Measurements from ENCODE around the gene FKBP1A.

The FKBP1A gene

DNA sequence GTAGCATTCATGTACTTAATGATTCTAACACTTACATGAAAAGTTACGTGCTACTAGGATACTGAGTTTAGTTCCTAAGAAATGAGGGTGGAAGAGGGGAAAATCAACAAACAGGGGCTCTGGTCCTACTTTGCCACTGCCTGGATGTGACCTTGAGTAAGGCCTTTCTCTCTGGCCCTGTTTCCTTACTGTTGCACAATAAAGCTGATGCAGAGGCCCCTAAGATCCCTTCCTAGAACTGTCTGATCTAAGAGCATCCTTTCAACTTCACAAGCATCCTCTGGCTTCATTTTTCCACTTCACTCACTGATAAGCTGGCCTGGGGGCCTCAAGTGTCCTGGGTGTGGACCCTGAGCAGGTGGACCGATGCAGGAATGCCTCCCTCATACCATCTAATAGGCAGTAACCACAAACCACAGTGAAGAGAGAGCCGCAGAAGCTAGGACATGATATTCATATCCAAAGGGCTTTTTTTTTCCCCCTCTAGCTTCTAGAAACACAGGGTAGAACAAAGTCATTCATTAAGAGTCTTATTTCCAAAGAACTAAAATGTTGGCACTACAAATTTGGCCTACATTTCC is 21.6 kb downstream of the FKBP1A start:
- peaks cover 58% of the 10 kb centered on the region for H3K36me3 ChIP-seq (replicated peaks; ENCODE audit: low read depth, low read length)
- H3K4me2 ChIP-seq (ENCODE audit: low read length), result no peak overlapping the region
- TF ChIP-seq, protein P1, sequence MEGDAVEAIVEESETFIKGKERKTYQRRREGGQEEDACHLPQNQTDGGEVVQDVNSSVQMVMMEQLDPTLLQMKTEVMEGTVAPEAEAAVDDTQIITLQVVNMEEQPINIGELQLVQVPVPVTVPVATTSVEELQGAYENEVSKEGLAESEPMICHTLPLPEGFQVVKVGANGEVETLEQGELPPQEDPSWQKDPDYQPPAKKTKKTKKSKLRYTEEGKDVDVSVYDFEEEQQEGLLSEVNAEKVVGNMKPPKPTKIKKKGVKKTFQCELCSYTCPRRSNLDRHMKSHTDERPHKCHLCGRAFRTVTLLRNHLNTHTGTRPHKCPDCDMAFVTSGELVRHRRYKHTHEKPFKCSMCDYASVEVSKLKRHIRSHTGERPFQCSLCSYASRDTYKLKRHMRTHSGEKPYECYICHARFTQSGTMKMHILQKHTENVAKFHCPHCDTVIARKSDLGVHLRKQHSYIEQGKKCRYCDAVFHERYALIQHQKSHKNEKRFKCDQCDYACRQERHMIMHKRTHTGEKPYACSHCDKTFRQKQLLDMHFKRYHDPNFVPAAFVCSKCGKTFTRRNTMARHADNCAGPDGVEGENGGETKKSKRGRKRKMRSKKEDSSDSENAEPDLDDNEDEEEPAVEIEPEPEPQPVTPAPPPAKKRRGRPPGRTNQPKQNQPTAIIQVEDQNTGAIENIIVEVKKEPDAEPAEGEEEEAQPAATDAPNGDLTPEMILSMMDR (IDR thresholded peaks at IDR 0.05; ENCODE audit: low read depth, low read length), result no peak
- TF ChIP-seq EZH2phosphoT487 (IDR thresholded peaks at IDR 0.05; ENCODE audit: low read depth), result no peak
- no peaks in the 10 kb centered on the region for H3K27me3 ChIP-seq (ENCODE audit: low read depth, low read length)
- H4K20me1 ChIP-seq (ENCODE audit: insufficient read depth, low read length), result peaks cover 26% of the 10 kb centered on the region
- H3K27ac ChIP-seq (ENCODE audit: low read length), result no peak overlapping the region
- no peak overlapping the region for H3K9ac ChIP-seq (ENCODE audit: low read length)
- no peak overlapping the region for H2AFZ ChIP-seq (ENCODE audit: low read depth, low read length)
- H3K79me2 ChIP-seq (ENCODE audit: low read length), result peaks cover 36% of the 10 kb centered on the region
- H3K4me3 ChIP-seq (ENCODE audit: low read length), result no peak overlapping the region
- H3K9me3 ChIP-seq (ENCODE audit: insufficient read depth, low read length), result no peaks in the 10 kb centered on the region
- H3K4me1 ChIP-seq (ENCODE audit: low read length), result peaks cover 7% of the 10 kb centered on the region

DNA sequence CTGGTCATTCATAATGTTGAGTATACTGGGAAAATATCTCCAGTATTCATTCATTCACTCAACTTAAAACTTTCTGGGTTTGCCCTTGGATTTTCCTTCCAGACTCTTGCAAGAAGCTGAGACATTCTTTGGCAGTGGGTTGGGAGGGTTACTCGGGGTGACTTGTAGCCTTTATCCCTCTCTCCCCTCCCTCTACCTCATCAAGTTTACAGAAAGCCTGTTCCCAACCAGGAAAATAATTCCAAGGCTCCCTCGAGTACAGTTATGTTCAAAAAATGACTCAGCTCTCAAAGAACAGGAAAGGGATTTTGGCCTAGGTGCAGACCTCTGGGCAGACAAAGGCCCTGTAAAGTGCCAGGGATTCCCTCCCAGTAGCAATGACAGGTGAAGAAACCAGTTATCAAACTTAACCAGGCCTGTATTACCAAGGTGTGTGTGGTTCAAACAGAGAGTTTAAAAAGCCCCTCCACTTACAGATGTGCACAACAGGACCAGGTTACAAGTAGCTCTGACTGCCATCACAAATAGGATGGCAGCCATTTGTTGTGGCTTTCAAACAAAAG is 22.2 kb downstream of the FKBP1A start:
- H2AFZ ChIP-seq (ENCODE audit: low read depth, low read length), result no peak overlapping the region
- H3K27ac ChIP-seq (ENCODE audit: low read length), result no peak overlapping the region
- no peaks in the 10 kb centered on the region for H3K9me3 ChIP-seq (ENCODE audit: insufficient read depth, low read length)
- no peak overlapping the region for H3K9ac ChIP-seq (ENCODE audit: low read length)
- peaks cover 20% of the 10 kb centered on the region for H4K20me1 ChIP-seq (ENCODE audit: insufficient read depth, low read length)
- peaks cover under 1% of the 10 kb centered on the region; the same call in 1 of the 2 replicates for H3K4me1 ChIP-seq (ENCODE audit: low read length)
- H3K79me2 ChIP-seq (ENCODE audit: low read length), result peaks cover 30% of the 10 kb centered on the region
- peaks cover 61% of the 10 kb centered on the region for H3K36me3 ChIP-seq (replicated peaks; ENCODE audit: low read depth, low read length)
- no peak overlapping the region for H3K4me2 ChIP-seq (ENCODE audit: low read length)
- no peak overlapping the region for H3K4me3 ChIP-seq (ENCODE audit: low read length)
- TF ChIP-seq, protein P1 (IDR thresholded peaks at IDR 0.05; ENCODE audit: low read depth, low read length), result no peak
- TF ChIP-seq EZH2phosphoT487 (IDR thresholded peaks at IDR 0.05; ENCODE audit: low read depth), result no peak
- no peaks in the 10 kb centered on the region for H3K27me3 ChIP-seq (ENCODE audit: low read depth, low read length)

DNA sequence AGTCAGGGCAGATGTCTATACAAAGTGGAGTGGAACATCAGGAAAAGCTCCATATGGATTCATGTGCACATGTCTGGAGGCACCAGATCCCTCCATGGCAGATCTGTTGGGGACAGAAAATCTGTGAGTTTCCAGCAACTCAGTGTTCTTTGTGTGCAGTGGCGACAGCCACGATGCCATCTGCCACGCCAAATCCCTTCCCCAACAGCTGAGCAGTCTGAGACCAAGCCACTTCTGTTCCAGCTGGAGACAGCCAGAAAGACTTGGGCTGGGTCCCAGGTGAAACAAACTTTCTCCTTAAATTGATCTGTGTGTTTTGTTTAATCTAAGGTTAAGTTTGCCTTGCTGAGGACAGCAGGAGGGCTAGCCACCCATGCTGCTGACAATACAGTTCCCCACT is 22.9 kb downstream of the FKBP1A start:
- Histone ChIP-seq H3K9ac (ENCODE audit: low read length) (no peak overlapping the region), H3K4me3 (ENCODE audit: low read length) (no peak overlapping the region), H3K27me3 (ENCODE audit: low read depth, low read length) (no peaks in the 10 kb centered on the region), H3K4me2 (ENCODE audit: low read length) (no peak overlapping the region), H2AFZ (ENCODE audit: low read depth, low read length) (no peak overlapping the region), H3K4me1 (ENCODE audit: low read length) (no peaks in the 10 kb centered on the region), H3K36me3 (replicated peaks; ENCODE audit: low read depth, low read length) (peaks cover 61% of the 10 kb centered on the region), H3K27ac (ENCODE audit: low read length) (no peak overlapping the region), H3K79me2 (ENCODE audit: low read length) (peaks cover 23% of the 10 kb centered on the region), H3K9me3 (ENCODE audit: insufficient read depth, low read length) (no peaks in the 10 kb centered on the region), H4K20me1 (ENCODE audit: insufficient read depth, low read length) (peaks cover 18% of the 10 kb centered on the region)
- no peak for TF ChIP-seq EZH2phosphoT487 (IDR thresholded peaks at IDR 0.05; ENCODE audit: low read depth)
- TF ChIP-seq, protein P1 (IDR thresholded peaks at IDR 0.05; ENCODE audit: low read depth, low read length), result no peak

DNA sequence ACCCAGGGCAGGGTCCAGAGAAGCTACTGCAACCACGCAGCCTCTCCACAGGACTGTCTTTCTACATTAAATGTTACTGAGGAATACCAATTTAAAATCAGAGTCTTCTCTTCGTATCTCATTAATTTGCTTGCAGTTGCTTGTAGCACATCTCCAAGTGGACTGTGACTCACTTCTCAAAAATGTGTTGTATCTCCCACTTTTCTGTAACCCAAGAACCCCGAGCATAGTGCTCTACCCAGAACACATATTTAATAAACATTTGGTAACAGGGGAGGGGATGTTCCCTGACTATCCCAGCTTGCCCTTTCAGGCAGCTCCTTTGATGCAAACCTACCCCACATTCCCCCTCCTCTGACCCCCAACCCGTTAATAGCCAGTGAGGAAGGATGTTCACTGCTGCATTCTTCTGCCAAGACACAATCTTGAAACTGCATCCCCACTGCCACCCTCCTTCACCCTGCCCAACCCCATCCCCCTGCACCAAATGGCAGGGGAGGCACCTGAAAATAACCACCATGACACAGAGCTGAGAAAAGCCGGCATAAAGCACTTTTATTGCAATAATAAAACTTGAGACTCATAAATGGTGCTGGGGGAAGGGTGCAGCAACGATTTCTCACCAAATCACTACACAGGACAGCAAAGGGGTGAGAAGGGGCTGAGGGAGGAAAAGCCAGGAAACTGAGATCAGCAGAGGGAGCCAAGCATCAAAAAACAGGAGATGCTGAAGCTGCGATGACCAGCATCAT is 24.2 kb downstream of the FKBP1A start:
- peaks cover 10% of the 10 kb centered on the region for H3K79me2 ChIP-seq (ENCODE audit: low read length)

More for the DNA sequence above, 24.2 kb downstream of the FKBP1A start:
- H3K9ac ChIP-seq (ENCODE audit: low read length), result no peak overlapping the region
- H3K27me3 ChIP-seq (ENCODE audit: low read depth, low read length), result no peaks in the 10 kb centered on the region
- H3K36me3 ChIP-seq (replicated peaks; ENCODE audit: low read depth, low read length), result peaks cover 51% of the 10 kb centered on the region
- H2AFZ ChIP-seq (ENCODE audit: low read depth, low read length), result no peak overlapping the region
- no peaks in the 10 kb centered on the region for H3K9me3 ChIP-seq (ENCODE audit: insufficient read depth, low read length)
- H3K4me2 ChIP-seq (ENCODE audit: low read length), result no peak overlapping the region
- no peaks in the 10 kb centered on the region for H3K4me1 ChIP-seq (ENCODE audit: low read length)
- TF ChIP-seq, protein P1 (IDR thresholded peaks at IDR 0.05; ENCODE audit: low read depth, low read length), result no peak
- no peak for TF ChIP-seq EZH2phosphoT487 (IDR thresholded peaks at IDR 0.05; ENCODE audit: low read depth)
- H3K4me3 ChIP-seq (ENCODE audit: low read length), result no peak overlapping the region
- H3K27ac ChIP-seq (ENCODE audit: low read length), result no peak overlapping the region
- H4K20me1 ChIP-seq (ENCODE audit: insufficient read depth, low read length), result peaks cover 14% of the 10 kb centered on the region

Data from OCI-LY3 (cell line).